CD4-positive, alpha-beta T cell treated with Interleukin-6 for 4 hours (primary cell): ENCODE results near the gene HS3ST4.

Experiments used
- DNase-seq: peaks from one replicate; pipeline ENCODE4 v3.0.0-alpha.2; 2020; ENCODE audit warnings: mixed read lengths

Gene HS3ST4

GRCh38 chr16:25897702-25898101 is 205.9 kb downstream of the HS3ST4 start:
- no peak for DNase-seq

GRCh38 chr16:25905810-25906209 is 214.1 kb downstream of the HS3ST4 start:
- no peak for DNase-seq

DNA sequence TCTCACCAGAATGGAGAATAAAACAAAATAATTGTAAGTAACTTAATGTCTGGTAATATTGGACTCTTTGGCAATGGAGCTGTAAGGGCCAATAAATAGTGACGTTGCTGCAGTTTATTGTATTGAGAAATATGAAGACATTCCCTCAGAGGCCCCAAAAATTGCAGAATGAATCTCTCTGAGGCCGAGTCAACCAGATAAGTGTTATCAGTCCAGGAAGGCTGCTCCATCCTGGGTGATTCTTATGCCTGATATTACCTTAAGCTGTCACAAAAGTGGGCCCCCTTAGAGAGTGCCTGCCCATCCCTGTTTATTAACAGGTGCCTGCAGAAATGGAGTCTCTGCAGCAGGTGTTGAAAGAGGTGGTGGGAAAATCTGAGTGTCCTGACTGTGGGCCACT is 219.2 kb downstream of the HS3ST4 start:
- DNase-seq, result no peak

DNA sequence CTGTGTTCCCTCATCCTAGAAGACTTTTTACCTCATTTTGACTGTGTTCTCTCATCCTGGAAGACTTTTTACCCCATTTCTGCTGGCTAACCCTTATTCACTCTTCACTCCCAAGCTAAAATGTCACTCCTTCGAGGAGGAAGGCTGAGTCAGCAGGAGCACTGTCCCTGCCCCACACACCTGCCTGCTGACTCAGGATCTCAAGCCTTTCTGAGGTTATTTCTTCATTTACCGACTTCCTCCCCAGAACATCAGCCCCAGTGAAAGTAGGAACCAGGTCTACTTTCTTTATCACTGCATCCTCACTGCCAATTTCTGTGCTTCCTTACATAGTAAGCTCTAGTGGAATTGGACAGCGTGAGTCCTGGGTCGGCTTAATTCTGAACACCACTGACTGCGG is 220.6 kb downstream of the HS3ST4 start:
- no peak for DNase-seq

- no peak for DNase-seq
Observed at GRCh38 chr16:25914357-25914962, 222.7 kb downstream of the HS3ST4 start.

DNA sequence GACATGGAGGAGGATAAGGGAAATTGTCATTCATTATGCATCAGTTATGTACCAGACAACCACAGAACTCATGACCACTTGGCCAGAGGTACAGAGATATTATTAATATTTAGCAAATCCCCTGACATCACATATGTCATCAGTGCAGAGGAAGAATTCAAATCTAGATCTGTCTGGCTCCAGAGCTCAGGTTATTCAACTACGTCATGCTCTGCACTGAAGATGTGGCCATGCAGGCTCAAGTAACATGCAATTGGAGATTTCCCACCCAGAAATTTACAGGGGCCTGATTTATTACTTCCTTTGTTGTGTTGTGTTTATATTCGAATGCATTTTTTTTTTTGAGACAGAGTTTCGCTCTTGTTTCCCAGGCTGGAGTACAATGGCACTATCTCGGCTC is 224.3 kb downstream of the HS3ST4 start:
- no peak for DNase-seq

- no peak for DNase-seq
Observed at GRCh38 chr16:25922438-25922837, 230.7 kb downstream of the HS3ST4 start.

GRCh38 chr16:25925421-25925820 is 233.7 kb downstream of the HS3ST4 start:
- DNase-seq, result no peak

- DNase-seq, result no peak
Observed at GRCh38 chr16:25931473-25932035, 239.8 kb downstream of the HS3ST4 start.

DNA sequence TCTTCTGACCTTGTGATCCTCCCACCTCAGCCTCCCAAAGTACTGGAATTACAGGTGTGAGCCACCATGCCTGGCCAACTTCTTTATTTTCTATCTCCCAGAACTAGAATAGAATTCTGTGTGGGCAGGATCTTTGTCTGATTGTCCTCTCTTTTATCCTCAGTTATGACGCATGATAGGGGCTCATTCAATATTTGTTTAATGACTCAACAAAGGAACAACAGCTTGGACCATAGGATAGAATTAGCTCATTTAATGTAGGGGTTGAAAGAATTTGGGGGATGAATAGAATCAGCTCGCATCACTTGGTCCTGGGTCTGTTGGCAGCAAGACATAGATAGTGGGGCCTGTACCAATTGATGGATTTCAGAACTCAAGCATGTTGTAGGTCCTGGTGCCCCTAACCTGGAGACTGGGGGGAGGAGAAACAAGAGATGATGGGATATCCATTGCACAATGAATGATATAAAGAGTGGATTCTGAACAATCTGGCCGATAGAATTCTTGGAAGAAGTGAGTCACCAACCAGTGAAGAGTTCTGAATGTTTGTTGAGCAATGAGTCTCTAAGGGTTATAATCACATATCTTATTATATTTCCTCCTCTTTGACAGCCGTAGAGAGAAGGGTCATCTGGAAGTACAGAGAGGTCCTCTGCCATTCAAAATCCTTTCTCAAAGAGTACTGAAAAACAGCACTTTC is 250.2 kb downstream of the HS3ST4 start:
- DNase-seq, result no peak

- no peak for DNase-seq
Observed at GRCh38 chr16:25950586-25951281, 259.0 kb downstream of the HS3ST4 start.

DNA sequence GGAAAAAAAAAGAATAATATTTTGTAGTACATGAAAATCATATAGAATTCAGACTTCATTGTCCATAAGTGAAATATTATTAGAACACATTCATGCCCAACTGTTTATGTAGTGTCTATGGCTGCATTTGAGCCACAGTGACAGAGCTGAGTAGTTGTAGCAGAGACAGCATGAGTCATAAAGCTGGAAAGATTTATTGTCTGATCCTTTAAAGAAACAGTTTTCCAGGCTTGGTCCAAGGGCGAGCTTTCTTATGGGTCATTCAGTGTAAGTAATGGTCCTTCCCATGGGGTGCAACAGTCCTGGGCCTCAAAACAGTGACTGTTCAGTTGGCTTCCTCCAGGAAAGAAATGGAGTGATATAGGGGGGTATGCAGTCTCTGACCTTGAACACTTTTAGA is 260.2 kb downstream of the HS3ST4 start:
- DNase-seq, result no peak

DNA sequence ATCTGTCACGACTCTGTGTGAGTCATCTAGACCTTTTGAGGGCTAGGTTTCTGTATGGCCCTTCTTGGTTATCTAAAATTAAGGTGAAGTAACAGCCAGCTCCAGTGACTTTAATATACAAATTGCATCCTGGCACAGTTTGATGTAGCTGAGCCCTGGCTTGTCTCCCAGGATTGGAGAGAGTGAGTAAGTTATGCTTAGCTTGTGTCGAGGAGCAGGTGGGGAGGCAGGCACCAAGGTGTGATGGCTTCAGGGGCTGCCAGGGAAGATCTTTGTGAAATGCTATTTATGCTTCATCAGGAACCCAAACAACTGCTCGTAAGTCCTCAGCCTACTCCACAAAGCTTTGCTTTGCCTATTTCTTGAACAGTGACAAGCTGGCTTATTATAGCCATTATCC is 261.2 kb downstream of the HS3ST4 start:
- DNase-seq, result no peak

GRCh38 chr16:25957707-25958106 is 265.9 kb downstream of the HS3ST4 start:
- no peak for DNase-seq

DNA sequence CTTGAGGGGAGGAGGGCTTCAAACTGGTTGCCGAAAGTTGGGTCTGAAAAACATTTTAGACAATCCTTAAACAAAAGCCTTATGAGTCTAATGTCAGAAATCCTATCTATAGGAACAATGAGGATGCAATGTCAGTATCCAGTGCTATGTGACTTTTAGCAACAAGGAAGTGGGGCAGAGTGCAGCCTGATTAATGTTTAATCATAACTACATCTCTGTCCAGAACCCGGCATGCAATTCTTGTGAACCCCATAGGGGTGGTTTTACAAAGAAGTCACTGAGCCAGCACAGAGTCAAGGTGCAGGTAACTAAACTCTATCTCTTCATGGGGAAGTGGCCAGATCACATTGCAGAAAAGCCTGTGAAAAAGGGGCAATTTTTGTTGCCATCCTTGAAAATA is 267.5 kb downstream of the HS3ST4 start:
- no peak for DNase-seq

DNA sequence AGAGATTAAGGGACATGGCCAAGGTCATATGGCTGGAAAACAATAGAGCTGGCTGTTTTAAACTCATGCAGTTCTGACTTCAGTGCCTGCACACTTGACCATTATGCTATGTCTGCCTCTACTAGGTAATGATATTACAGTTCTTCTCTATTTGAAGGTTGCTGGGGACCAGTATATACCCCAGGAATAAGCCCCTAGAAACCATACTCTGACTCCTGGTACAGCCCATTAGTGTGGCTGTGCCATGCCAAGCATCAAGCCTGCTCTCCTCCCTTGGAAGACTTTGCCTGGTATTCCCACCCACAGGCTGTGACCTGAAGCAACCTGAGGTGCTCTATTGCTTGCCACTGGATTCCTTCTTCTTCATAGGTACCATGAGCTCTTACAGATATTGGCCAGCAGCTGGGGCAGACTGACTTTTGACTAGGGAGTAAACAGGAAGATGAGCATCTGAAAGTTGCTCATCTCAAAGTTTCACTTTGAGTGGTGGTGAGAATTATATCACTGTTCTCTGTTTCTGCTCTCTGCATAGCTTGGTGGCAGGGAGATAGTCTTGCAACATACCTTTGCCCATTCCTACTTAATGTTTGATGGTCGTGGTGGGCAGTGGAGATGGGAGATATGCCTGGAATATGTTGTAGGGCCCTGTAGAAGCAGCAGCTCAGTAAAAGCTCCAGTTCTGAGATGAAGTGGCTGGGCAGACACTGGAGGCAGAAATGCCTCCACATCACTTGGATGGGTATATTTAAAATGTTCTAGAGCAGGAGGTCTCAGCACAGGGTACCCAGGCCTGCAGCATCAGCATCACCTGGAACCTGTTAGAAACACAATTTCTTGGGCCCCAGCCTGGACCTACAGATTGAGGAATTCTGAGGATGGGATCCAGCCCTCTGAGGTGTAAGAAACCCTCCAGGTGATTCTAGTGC is 274.7 kb downstream of the HS3ST4 start:
- no peak for DNase-seq

GRCh38 chr16:25977121-25977520 is 285.4 kb downstream of the HS3ST4 start:
- DNase-seq, result no peak

DNA sequence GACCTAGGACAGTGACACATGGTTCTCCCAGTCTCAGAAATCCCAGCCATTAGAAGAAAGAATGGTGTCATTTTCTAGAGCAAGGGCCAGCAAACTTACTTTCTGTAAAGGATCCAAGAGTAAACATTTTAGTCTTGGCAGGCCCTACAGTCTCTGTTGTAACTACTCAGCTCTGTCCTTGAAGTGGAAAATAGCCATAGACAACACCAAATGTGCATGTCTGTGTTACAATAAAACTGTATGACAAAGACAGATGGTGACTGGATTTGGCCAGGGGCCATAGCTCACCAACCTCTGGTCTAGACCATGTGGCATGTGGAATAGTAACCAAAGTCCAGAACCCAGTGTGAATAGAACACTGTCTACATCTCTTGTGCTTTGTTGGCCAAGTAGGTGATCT is 286.5 kb downstream of the HS3ST4 start:
- no peak for DNase-seq

DNA sequence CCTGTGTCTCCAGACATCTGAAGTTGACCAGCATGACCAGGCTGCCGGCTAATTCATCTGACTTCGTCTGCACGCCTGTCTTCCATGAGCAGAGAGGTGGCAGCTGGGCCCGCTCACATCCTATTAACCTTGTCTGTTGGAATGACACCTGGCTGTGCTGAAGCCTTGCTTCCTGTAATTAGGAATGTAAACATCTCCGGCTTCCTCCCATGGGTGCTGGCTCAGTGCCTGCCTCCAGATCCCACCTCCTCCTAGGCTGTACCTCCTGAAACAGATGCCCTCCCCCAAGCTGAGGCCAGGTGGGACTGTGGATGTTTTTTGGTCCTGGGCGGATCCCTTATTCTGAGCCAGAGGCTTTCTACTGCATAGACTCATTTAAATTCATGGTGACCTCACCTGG is 296.3 kb downstream of the HS3ST4 start:
- DNase-seq, result no peak

DNA sequence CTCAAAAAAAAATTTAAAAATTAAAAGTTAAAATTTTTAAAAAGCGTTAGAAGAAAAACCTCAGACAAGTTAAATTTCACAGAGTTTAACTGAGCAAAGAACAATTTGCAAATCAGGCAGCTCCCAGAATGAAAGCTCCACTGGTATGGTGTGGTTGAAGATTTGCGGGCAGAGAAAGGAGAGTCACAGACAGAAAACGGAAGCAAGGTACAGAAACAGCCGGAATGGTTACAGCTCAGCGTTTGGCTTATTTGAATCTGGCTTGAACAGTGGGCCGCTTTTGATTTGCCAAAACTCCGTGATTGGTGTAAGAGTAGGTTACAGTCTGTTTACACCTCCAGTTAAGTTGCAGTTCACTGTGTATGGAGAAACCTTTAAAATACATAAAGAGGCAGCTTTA is 297.1 kb downstream of the HS3ST4 start:
- no peak for DNase-seq

DNA sequence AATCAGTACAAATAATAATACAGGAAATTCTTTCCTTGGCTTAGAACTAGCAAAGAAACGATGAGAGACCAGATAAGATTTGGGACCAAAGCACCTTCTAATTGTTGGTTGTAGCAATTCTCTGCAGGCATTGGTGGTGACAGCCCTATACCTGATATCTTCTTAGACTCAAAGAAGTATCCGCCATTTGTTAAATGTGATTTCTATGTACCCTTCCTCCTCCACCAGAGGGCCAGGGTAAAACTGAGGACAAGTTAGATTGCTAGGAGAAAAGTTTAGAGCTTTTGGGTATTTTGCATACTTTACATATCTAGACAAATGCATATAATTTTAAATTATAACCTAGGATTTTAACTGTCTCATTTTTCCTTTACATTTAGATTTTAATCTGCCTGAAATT is 304.3 kb downstream of the HS3ST4 start:
- no peak for DNase-seq

DNA sequence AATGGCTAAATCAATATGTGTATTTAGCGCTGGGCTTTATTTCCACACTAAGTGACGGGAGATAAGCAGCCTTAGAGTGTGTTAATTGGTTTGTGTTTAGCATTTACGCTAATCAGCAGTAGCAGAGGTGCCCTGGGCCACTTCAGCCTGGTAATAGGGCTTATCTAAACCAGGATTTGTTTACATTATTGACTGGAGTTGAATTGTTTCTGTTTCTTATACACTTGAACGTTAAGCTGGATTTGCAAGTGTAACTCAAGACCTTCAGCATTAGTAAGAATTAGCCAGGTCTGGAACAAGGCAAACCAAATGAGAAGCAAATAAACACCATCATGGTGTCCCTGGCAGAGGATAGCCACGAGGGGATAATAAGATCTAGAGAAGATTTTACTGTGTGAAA is 313.6 kb downstream of the HS3ST4 start:
- DNase-seq, result no peak

GRCh38 chr16:26012376-26012775 is 320.6 kb downstream of the HS3ST4 start:
- no peak for DNase-seq
